HEK293 (cell line): Measurements from ENCODE around the gene ERAL1.
"Not testable (repeated sequence)": the region's sequence is repeated elsewhere in the genome, so short reads cannot be mapped to it uniquely, and the experiment has no call there.

Source experiments
- CTCF ChIA-PET: fragments of 350-600 bp; formaldehyde crosslinking; extraction: SDS; loops from one replicate; lab custom pipeline; 2021; ENCODE audit warnings: antibody characterized with exemption; lab: Yijun Ruan, JAX
- POLR2A ChIA-PET: fragments of 300-600 bp; formaldehyde crosslinking; extraction: SDS; loops from one replicate; lab custom pipeline; 2020; ENCODE audit warnings: antibody characterized with exemption, inconsistent platforms; lab: Yijun Ruan, JAX
- H3K27ac ChIP-seq: fragments of 200-500 bp; sonication (Bioruptor generic); 2 replicates; pipeline ENCODE4 v1.5.1; 2014; ENCODE audit warnings: low read depth, low read length, control low read depth, inconsistent platforms; ENCODE audit errors: extremely low read depth
- H3K36me3 ChIP-seq, 2 experiments: fragments of 200-500 bp in 1 of 2; sonication (Bioruptor generic) in 1 of 2; 1 replicate in 1 of 2; 2 replicates in 1 of 2; pipeline ENCODE4 v1.5.1; 2014 to 2017; ENCODE audit warnings: inconsistent platforms in 2 of 2, low read length in 2 of 2; ENCODE audit not compliant: control insufficient read depth in 2 of 2, insufficient read depth in 1 of 2
- H3K4me1 ChIP-seq: fragments of 200-500 bp; sonication (Bioruptor generic); 2 replicates; pipeline ENCODE4 v1.5.1; 2014; ENCODE audit warnings: mild to moderate bottlenecking, low read length, inconsistent platforms; ENCODE audit not compliant: control insufficient read depth, insufficient read depth
- H3K4me3 ChIP-seq: 2 replicates; pipeline ENCODE4 v1.5.1; 2011; ENCODE audit warnings: low read depth, mild to moderate bottlenecking, control low read depth, low read length, moderate library complexity
- H3K9me3 ChIP-seq: fragments of 200-500 bp; sonication (Bioruptor generic); 2 replicates; pipeline ENCODE4 v1.5.1; 2014; ENCODE audit warnings: low read depth, low read length, inconsistent platforms; ENCODE audit not compliant: control insufficient read depth, insufficient read depth
- KLF1 ChIP-seq: fragments of 450-650 bp; formaldehyde crosslinking; IDR thresholded peaks from 2 replicates; pipeline ENCODE4 v1.5.1; 2016; ENCODE audit warnings: missing biosample characterization, missing genetic modification characterization
- KLF8 ChIP-seq: fragments of 450-650 bp; formaldehyde crosslinking; IDR thresholded peaks from 2 replicates; pipeline ENCODE4 v1.5.1; 2016; ENCODE audit warnings: missing biosample characterization, missing genetic modification characterization
- REPIN1 ChIP-seq: fragments of 450-650 bp; formaldehyde crosslinking; IDR thresholded peaks from 2 replicates; pipeline ENCODE4 v1.5.1; 2017; ENCODE audit warnings: missing biosample characterization, missing genetic modification characterization, low read depth
- ZNF138 ChIP-seq: fragments of 450-650 bp; formaldehyde crosslinking; IDR thresholded peaks from 2 replicates; pipeline ENCODE4 v1.5.1; 2016; ENCODE audit warnings: missing biosample characterization, missing genetic modification characterization, borderline replicate concordance
- ZNF175 ChIP-seq: fragments of 450-650 bp; formaldehyde crosslinking; IDR thresholded peaks from 2 replicates; pipeline ENCODE4 v1.5.1; 2016; ENCODE audit warnings: missing biosample characterization, missing genetic modification characterization
- ZNF416 ChIP-seq: fragments of 450-650 bp; formaldehyde crosslinking; IDR thresholded peaks from 2 replicates; pipeline ENCODE4 v1.5.1; 2016; ENCODE audit warnings: missing biosample characterization, missing genetic modification characterization
- ZNF654 ChIP-seq: fragments of 450-650 bp; formaldehyde crosslinking; IDR thresholded peaks from 2 replicates; pipeline ENCODE4 v1.5.1; 2016; ENCODE audit warnings: low read depth, missing biosample characterization, missing genetic modification characterization
- ZNF830 ChIP-seq: fragments of 450-650 bp; IDR thresholded peaks from 2 replicates; pipeline ENCODE4 v1.5.0; 2018; ENCODE audit warnings: missing biosample characterization, missing genetic modification characterization, low read depth, mild to moderate bottlenecking, moderate library complexity
- TF ChIP-seq, protein P1 (sequence below): fragments of 450-650 bp; formaldehyde crosslinking; IDR thresholded peaks from 2 replicates; pipeline ENCODE4 v1.5.1; 2017; ENCODE audit warnings: missing biosample characterization, mild to moderate bottlenecking, missing genetic modification characterization, moderate library complexity
- TF ChIP-seq, protein P2 (sequence below): fragments of 450-650 bp; formaldehyde crosslinking; IDR thresholded peaks from 2 replicates; pipeline ENCODE4 v1.5.1; 2016; ENCODE audit warnings: missing biosample characterization, missing genetic modification characterization

The ERAL1 gene

DNA sequence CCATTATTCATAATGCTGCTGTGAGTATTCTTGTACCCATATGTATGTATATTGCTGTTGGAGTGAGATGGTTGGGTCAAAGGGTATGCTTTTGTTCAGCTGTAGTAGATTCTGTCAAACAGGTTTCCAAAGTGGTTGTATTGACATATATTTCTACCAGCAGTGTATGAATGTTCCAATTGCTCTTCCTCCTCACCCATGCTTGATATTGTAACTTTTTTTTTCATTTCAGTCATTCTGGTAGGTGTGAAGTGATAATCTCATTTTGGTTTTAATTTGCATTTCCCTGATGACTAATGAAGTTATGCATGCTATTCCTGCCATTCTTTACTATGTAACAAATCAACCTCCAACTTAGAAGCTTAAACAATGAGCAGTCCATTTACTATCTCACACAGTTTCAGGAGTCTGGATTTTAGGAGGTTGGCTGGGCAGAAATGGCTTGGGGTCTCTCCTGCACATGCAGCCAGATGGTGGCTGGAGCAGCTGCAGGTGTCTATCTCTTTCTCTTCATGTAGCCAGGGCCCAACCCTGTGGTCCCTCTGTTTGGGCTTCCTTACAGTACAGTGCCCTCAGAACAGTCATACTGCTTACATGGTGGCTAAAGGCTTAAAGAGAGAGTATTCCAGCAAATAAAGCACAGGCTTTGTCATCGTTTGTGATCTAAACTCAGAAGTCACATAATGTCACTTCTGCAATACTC is 21.2 kb downstream of the ERAL1 start:
- POLR2A ChIA-PET = no interaction called here
- H3K4me1 ChIP-seq = no peaks in the 10 kb centered on the region
- H3K9me3 ChIP-seq = no peaks in the 10 kb centered on the region
- peaks cover 5 to 31% of the 10 kb centered on the region in 2 experiments; a peak in 2 of 3 replicates for H3K36me3 ChIP-seq
- CTCF ChIA-PET = interaction anchor here (0.5 to 5.3 kb wide), 5 partner anchors 20 to 149 kb away, joined by 3 to 64 read pairs (median 5); no protein-coding TSS in a partner anchor
- no peak overlapping the region for H3K27ac ChIP-seq
- TF ChIP-seq KLF1 (tag by site-specific recombination) (no peak), REPIN1 (tag by site-specific recombination) (no peak), KLF8 (tag by site-specific recombination) (no peak)
- TF ChIP-seq, protein P1, sequence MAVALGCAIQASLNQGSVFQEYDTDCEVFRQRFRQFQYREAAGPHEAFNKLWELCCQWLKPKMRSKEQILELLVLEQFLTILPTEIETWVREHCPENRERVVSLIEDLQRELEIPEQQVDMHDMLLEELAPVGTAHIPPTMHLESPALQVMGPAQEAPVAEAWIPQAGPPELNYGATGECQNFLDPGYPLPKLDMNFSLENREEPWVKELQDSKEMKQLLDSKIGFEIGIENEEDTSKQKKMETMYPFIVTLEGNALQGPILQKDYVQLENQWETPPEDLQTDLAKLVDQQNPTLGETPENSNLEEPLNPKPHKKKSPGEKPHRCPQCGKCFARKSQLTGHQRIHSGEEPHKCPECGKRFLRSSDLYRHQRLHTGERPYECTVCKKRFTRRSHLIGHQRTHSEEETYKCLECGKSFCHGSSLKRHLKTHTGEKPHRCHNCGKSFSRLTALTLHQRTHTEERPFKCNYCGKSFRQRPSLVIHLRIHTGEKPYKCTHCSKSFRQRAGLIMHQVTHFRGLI = peak; percentile 74; the same call in 1 of the 2 replicates
- H3K4me3 ChIP-seq = no peak overlapping the region

DNA sequence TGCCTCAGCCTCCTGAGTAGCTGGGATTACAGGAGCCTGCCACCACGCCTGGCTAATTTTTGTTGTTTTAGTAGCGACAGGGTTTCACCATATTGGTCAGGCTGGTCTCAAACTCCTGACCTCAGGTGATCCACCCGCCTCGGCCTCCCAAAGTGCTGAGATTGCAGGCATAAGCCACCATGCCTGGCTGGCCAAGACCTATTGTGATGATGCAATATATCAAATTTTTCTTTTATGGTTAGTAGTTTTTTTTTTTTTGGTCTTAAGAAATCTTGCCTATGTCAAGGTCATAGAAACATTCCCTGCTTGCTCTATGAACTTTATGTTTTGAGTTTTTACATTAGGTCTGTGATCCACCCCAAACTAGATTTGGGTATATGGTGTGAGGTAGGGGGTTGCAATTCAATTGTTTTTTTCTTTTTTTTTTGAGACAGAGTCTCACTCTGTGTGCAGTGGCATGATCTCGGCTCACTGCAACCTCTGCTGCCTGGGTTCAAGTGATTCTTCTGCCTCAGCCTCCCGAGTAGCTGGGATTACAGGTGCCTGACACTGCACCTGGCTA is 22.4 kb downstream of the ERAL1 start:
- ChIA-PET CTCF (interaction anchor here (1.4 to 5.3 kb wide), 3 partner anchors 28 to 150 kb away, joined by 7 to 64 read pairs (median 11); no protein-coding TSS in a partner anchor), POLR2A (interaction anchor here (0.6 kb wide), 1 partner anchor 131 kb away, joined by 7 read pairs; no protein-coding TSS in a partner anchor)
- H3K36me3 ChIP-seq = peaks cover 8 to 43% of the 10 kb centered on the region in 2 experiments; a peak in 2 of 3 replicates
- not testable (repeated sequence) for H3K4me3 ChIP-seq, H3K27ac ChIP-seq, H3K9me3 ChIP-seq, H3K4me1 ChIP-seq

DNA sequence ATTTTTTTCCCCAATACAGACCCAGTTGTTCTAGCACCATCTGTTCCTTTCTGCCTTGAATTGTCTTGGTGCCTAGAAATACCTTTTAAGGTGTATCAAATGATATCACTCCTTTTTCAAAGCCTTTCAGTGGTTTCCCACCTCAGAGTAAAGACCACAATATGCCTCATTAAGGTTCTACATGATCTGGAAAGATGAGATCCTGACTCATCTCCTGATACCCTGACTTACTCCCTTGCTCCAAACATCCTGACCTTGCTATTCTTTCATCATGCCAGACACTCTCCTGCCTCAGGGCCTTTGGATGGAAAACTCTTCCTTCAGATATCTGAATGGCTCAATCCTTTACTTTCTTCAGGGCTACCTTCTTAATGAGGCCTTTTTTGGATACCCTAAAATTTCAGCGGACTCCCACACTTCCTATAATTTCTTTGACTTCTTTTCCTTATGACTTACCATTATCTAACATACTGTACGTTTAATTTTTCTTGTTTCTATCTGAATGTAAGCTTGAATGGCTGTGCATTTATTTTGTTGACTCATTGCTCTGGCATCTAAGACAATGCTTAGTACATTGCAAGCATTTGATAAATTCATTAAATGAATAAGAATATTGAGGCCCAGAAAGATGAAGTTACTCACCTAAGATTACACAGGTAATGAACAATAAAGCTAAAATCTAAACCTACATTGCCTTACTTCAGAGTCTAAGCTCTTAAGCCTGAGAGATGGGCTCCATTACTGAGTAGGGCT is 23.5 kb downstream of the ERAL1 start:
- H3K9me3 ChIP-seq = no peaks in the 10 kb centered on the region
- ChIA-PET CTCF (interaction anchor here (0.5 to 5.3 kb wide), 19 partner anchors 8 to 162 kb away, joined by 3 to 64 read pairs (median 5); partner anchors contain the start of genes DHRS13 and TLCD1), POLR2A (interaction anchor here (0.6 to 1.5 kb wide), 3 partner anchors 19 to 159 kb away, joined by 4 to 7 read pairs (median 5); partner anchors contain the start of genes FLOT2 and RPL23A)
- no peak overlapping the region for H3K27ac ChIP-seq
- H3K4me3 ChIP-seq = no peak overlapping the region
- peaks cover 8 to 54% of the 10 kb centered on the region in 2 experiments; a peak in 2 of 3 replicates for H3K36me3 ChIP-seq
- H3K4me1 ChIP-seq = no peaks in the 10 kb centered on the region
- no peak for TF ChIP-seq ZNF830 (tag by site-specific recombination)
- TF ChIP-seq ZNF175 (tag by site-specific recombination) = no peak

DNA sequence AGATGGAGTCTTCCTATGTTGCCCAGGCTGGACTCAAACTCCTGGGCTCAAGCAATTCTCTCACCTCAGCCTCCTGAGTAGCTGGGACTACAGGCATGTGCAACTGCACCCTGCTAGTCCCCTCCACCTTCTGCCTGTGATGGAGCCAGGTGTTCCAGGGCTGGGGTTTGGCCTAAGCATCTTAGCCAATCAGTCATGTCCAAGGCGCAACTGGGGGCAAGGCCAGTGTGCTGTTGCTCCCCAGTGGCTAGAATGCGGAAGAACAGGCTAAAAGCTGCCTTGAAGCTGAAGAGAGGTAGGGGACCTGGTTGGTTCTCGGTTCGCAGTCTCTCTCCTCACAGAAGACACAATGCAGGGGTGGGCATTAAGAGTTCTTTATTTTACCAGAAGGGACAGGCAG is 24.2 kb downstream of the ERAL1 start:
- ChIA-PET POLR2A (interaction anchor here (0.6 to 1.5 kb wide), 5 partner anchors 18 to 159 kb away, joined by 3 to 7 read pairs (median 5); partner anchors contain the start of genes FLOT2, RPL23A and TLCD1), CTCF (interaction anchor here (0.6 to 5.3 kb wide), 19 partner anchors 9 to 163 kb away, joined by 3 to 64 read pairs (median 5); partner anchors contain the start of genes DHRS13 and TLCD1)
- Histone ChIP-seq H3K9me3 (no peaks in the 10 kb centered on the region), H3K36me3 (peaks cover 8 to 61% of the 10 kb centered on the region in 2 experiments; a peak in 2 of 3 replicates), H3K4me3 (no peak overlapping the region), H3K4me1 (no peaks in the 10 kb centered on the region), H3K27ac (no peak overlapping the region)
- TF ChIP-seq ZNF654 (tag by site-specific recombination) (peak; percentile 39), ZNF416 (no peak), ZNF138 (no peak)
- TF ChIP-seq, protein P2, sequence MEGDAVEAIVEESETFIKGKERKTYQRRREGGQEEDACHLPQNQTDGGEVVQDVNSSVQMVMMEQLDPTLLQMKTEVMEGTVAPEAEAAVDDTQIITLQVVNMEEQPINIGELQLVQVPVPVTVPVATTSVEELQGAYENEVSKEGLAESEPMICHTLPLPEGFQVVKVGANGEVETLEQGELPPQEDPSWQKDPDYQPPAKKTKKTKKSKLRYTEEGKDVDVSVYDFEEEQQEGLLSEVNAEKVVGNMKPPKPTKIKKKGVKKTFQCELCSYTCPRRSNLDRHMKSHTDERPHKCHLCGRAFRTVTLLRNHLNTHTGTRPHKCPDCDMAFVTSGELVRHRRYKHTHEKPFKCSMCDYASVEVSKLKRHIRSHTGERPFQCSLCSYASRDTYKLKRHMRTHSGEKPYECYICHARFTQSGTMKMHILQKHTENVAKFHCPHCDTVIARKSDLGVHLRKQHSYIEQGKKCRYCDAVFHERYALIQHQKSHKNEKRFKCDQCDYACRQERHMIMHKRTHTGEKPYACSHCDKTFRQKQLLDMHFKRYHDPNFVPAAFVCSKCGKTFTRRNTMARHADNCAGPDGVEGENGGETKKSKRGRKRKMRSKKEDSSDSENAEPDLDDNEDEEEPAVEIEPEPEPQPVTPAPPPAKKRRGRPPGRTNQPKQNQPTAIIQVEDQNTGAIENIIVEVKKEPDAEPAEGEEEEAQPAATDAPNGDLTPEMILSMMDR (tag by site-specific recombination) = peak; percentile 65
